Measurements from ENCODE around the gene PAX8.

Gene PAX8

GRCh38 chr2:113196839-113197238 is 81.9 kb downstream of the PAX8 start:
- Histone ChIP-seq H3K4me1 (ENCODE audit: insufficient read depth, low read length) (no peaks in the 10 kb centered on the region), H3K27me3 (ENCODE audit: control insufficient read depth in 1 of 2, insufficient read depth in 2 of 2, low read length in 2 of 2) (no peaks in the 10 kb centered on the region), H3K27ac (ENCODE audit: low read depth, low read length) (no peak overlapping the region), H3K4me3 (ENCODE audit: low read depth in 1 of 2, low read length in 2 of 2) (no peak overlapping the region), H3K9me3 (ENCODE audit: low read length) (no peaks in the 10 kb centered on the region), H3K36me3 (ENCODE audit: insufficient read depth, low read length) (no peaks in the 10 kb centered on the region), H3K9ac (ENCODE audit: low read length) (no peak overlapping the region)

- Histone ChIP-seq H3K9me3 (ENCODE audit: low read length) (no peaks in the 10 kb centered on the region), H3K27me3 (ENCODE audit: control insufficient read depth in 1 of 2, insufficient read depth in 2 of 2, low read length in 2 of 2) (no peaks in the 10 kb centered on the region), H3K4me1 (ENCODE audit: insufficient read depth, low read length) (no peaks in the 10 kb centered on the region), H3K9ac (ENCODE audit: low read length) (no peak overlapping the region), H3K36me3 (ENCODE audit: insufficient read depth, low read length) (no peaks in the 10 kb centered on the region), H3K27ac (ENCODE audit: low read depth, low read length) (no peak overlapping the region), H3K4me3 (ENCODE audit: low read depth in 1 of 2, low read length in 2 of 2) (no peak overlapping the region)
Observed at GRCh38 chr2:113195923-113196501, 82.7 kb downstream of the PAX8 start.

- Histone ChIP-seq H3K4me3 (ENCODE audit: low read depth in 1 of 2, low read length in 2 of 2) (no peak overlapping the region), H3K9me3 (ENCODE audit: low read length) (no peaks in the 10 kb centered on the region), H3K4me1 (ENCODE audit: insufficient read depth, low read length) (no peaks in the 10 kb centered on the region), H3K27ac (ENCODE audit: low read depth, low read length) (no peak overlapping the region), H3K9ac (ENCODE audit: low read length) (no peak overlapping the region), H3K27me3 (ENCODE audit: control insufficient read depth in 1 of 2, insufficient read depth in 2 of 2, low read length in 2 of 2) (no peaks in the 10 kb centered on the region), H3K36me3 (ENCODE audit: insufficient read depth, low read length) (no peaks in the 10 kb centered on the region)
Observed at GRCh38 chr2:113192459-113193100, 86.1 kb downstream of the PAX8 start.

- Histone ChIP-seq H3K36me3 (ENCODE audit: insufficient read depth, low read length) (no peaks in the 10 kb centered on the region), H3K9me3 (ENCODE audit: low read length) (no peaks in the 10 kb centered on the region), H3K4me3 (ENCODE audit: low read depth in 1 of 2, low read length in 2 of 2) (no peak overlapping the region), H3K9ac (ENCODE audit: low read length) (no peak overlapping the region), H3K4me1 (ENCODE audit: insufficient read depth, low read length) (no peaks in the 10 kb centered on the region), H3K27me3 (ENCODE audit: control insufficient read depth in 1 of 2, insufficient read depth in 2 of 2, low read length in 2 of 2) (no peaks in the 10 kb centered on the region), H3K27ac (ENCODE audit: low read depth, low read length) (no peak overlapping the region)
Observed at GRCh38 chr2:113190871-113191270, 87.8 kb downstream of the PAX8 start.

- no peaks in the 10 kb centered on the region for H3K9me3 ChIP-seq (ENCODE audit: low read length)
- H3K9ac ChIP-seq (ENCODE audit: low read length): no peak overlapping the region
- no peaks in the 10 kb centered on the region for H3K27me3 ChIP-seq (ENCODE audit: control insufficient read depth in 1 of 2, insufficient read depth in 2 of 2, low read length in 2 of 2)
- H3K27ac ChIP-seq (ENCODE audit: low read depth, low read length): no peak overlapping the region
- no peaks in the 10 kb centered on the region for H3K4me1 ChIP-seq (ENCODE audit: insufficient read depth, low read length)
- H3K4me3 ChIP-seq (ENCODE audit: low read depth in 1 of 2, low read length in 2 of 2): no peak overlapping the region
- no peaks in the 10 kb centered on the region for H3K36me3 ChIP-seq (ENCODE audit: insufficient read depth, low read length)
Observed at GRCh38 chr2:113187771-113188170, 91.0 kb downstream of the PAX8 start.

- Histone ChIP-seq H3K4me3 (ENCODE audit: low read depth in 1 of 2, low read length in 2 of 2) (no peak overlapping the region), H3K4me1 (ENCODE audit: insufficient read depth, low read length) (no peaks in the 10 kb centered on the region), H3K9ac (ENCODE audit: low read length) (no peak overlapping the region), H3K36me3 (ENCODE audit: insufficient read depth, low read length) (no peaks in the 10 kb centered on the region), H3K9me3 (ENCODE audit: low read length) (no peaks in the 10 kb centered on the region), H3K27ac (ENCODE audit: low read depth, low read length) (no peak overlapping the region), H3K27me3 (ENCODE audit: control insufficient read depth in 1 of 2, insufficient read depth in 2 of 2, low read length in 2 of 2) (no peaks in the 10 kb centered on the region)
Observed at GRCh38 chr2:113186433-113186796, 92.3 kb downstream of the PAX8 start.

- H3K9ac ChIP-seq (ENCODE audit: low read length): no peak overlapping the region
- H3K4me3 ChIP-seq (ENCODE audit: low read depth in 1 of 2, low read length in 2 of 2): no peak overlapping the region
- no peaks in the 10 kb centered on the region for H3K9me3 ChIP-seq (ENCODE audit: low read length)
- no peaks in the 10 kb centered on the region for H3K27me3 ChIP-seq (ENCODE audit: control insufficient read depth in 1 of 2, insufficient read depth in 2 of 2, low read length in 2 of 2)
- H3K27ac ChIP-seq (ENCODE audit: low read depth, low read length): no peak overlapping the region
- no peaks in the 10 kb centered on the region for H3K4me1 ChIP-seq (ENCODE audit: insufficient read depth, low read length)
- H3K36me3 ChIP-seq (ENCODE audit: insufficient read depth, low read length): no peaks in the 10 kb centered on the region
Observed at GRCh38 chr2:113185664-113186432, 92.9 kb downstream of the PAX8 start.

- H3K9me3 ChIP-seq (ENCODE audit: low read length): no peaks in the 10 kb centered on the region
- no peaks in the 10 kb centered on the region for H3K4me1 ChIP-seq (ENCODE audit: insufficient read depth, low read length)
- no peaks in the 10 kb centered on the region for H3K27me3 ChIP-seq (ENCODE audit: control insufficient read depth in 1 of 2, insufficient read depth in 2 of 2, low read length in 2 of 2)
- H3K27ac ChIP-seq (ENCODE audit: low read depth, low read length): no peak overlapping the region
- H3K4me3 ChIP-seq (ENCODE audit: low read depth in 1 of 2, low read length in 2 of 2): no peak overlapping the region
- H3K9ac ChIP-seq (ENCODE audit: low read length): no peak overlapping the region
- no peaks in the 10 kb centered on the region for H3K36me3 ChIP-seq (ENCODE audit: insufficient read depth, low read length)
Observed at GRCh38 chr2:113184531-113185230, 94.0 kb downstream of the PAX8 start.

- Histone ChIP-seq H3K9ac (ENCODE audit: low read length) (no peak overlapping the region), H3K9me3 (ENCODE audit: low read length) (no peaks in the 10 kb centered on the region), H3K4me1 (ENCODE audit: insufficient read depth, low read length) (no peaks in the 10 kb centered on the region), H3K27me3 (ENCODE audit: control insufficient read depth in 1 of 2, insufficient read depth in 2 of 2, low read length in 2 of 2) (no peaks in the 10 kb centered on the region), H3K27ac (ENCODE audit: low read depth, low read length) (no peak overlapping the region), H3K36me3 (ENCODE audit: insufficient read depth, low read length) (no peaks in the 10 kb centered on the region), H3K4me3 (ENCODE audit: low read depth in 1 of 2, low read length in 2 of 2) (no peak overlapping the region)
Observed at GRCh38 chr2:113183703-113184102, 95.0 kb downstream of the PAX8 start.

- Histone ChIP-seq H3K4me1 (ENCODE audit: insufficient read depth, low read length) (no peaks in the 10 kb centered on the region), H3K36me3 (ENCODE audit: insufficient read depth, low read length) (no peaks in the 10 kb centered on the region), H3K9me3 (ENCODE audit: low read length) (no peaks in the 10 kb centered on the region), H3K27ac (ENCODE audit: low read depth, low read length) (no peak overlapping the region), H3K4me3 (ENCODE audit: low read depth in 1 of 2, low read length in 2 of 2) (no peak overlapping the region), H3K27me3 (ENCODE audit: control insufficient read depth in 1 of 2, insufficient read depth in 2 of 2, low read length in 2 of 2) (no peaks in the 10 kb centered on the region), H3K9ac (ENCODE audit: low read length) (no peak overlapping the region)
Observed at GRCh38 chr2:113183264-113183663, 95.5 kb downstream of the PAX8 start.

GRCh38 chr2:113182471-113183260 is 96.1 kb downstream of the PAX8 start:
- Histone ChIP-seq H3K36me3 (ENCODE audit: insufficient read depth, low read length) (no peaks in the 10 kb centered on the region), H3K4me1 (ENCODE audit: insufficient read depth, low read length) (no peaks in the 10 kb centered on the region), H3K9me3 (ENCODE audit: low read length) (no peaks in the 10 kb centered on the region), H3K27me3 (ENCODE audit: control insufficient read depth in 1 of 2, insufficient read depth in 2 of 2, low read length in 2 of 2) (no peaks in the 10 kb centered on the region), H3K9ac (ENCODE audit: low read length) (no peak overlapping the region), H3K4me3 (ENCODE audit: low read depth in 1 of 2, low read length in 2 of 2) (no peak overlapping the region), H3K27ac (ENCODE audit: low read depth, low read length) (no peak overlapping the region)

All from muscle layer of colon (tissue), 2 donors.